HFFc6 (cell line): ENCODE data around the gene MRTFB. TPM values are rescaled to one million over a fixed set of nuclear protein-coding genes. Genes with fewer than 3 reads are reported as not detected.

Experiments used
- DNase-seq: peaks from one replicate; pipeline ENCODE4 v3.0.0-alpha.2; 2018
- H3K27ac Mint-ChIP-seq: 2 replicates; pipeline ENCODE4 v1.8.0; 2020; ENCODE audit warnings: mild to moderate bottlenecking, mixed read lengths
- H3K27me3 Mint-ChIP-seq: 2 replicates; pipeline ENCODE4 v1.8.0; 2021; ENCODE audit warnings: mild to moderate bottlenecking, moderate library complexity, mixed read lengths; ENCODE audit not compliant: insufficient read depth
- H3K36me3 Mint-ChIP-seq: 2 replicates; pipeline ENCODE4 v1.8.0; 2021; ENCODE audit warnings: low read depth, mixed read lengths
- H3K4me1 Mint-ChIP-seq: 2 replicates; pipeline ENCODE4 v1.8.0; 2020; ENCODE audit warnings: low read depth, mixed read lengths
- H3K4me3 Mint-ChIP-seq: 2 replicates; pipeline ENCODE4 v1.8.0; 2020; ENCODE audit warnings: mild to moderate bottlenecking, moderate library complexity, mixed read lengths
- H3K9me3 Mint-ChIP-seq: 2 replicates; pipeline ENCODE4 v1.8.0; 2020; ENCODE audit warnings: mild to moderate bottlenecking, mixed read lengths
- CTCF ChIP-seq: fragments of 200-600 bp; sonication (generic); IDR thresholded peaks from 2 replicates; pipeline ENCODE4 v1.5.0; 2021; ENCODE audit warnings: antibody characterized with exemption, mild to moderate bottlenecking
- total RNA-seq, 6 experiments: library from RNA; stranded (reverse); fragmentation: NEBNext Ultra II Directional; extraction: Animal tissue kit (Norgen Biotek cat#: 25700); gene quantifications; 2 replicates in 1 of 6; 3 replicates in 5 of 6; pipeline ENCODE4 v1.2.3, GENCODE V29; 2021

Gene MRTFB
- total RNA-seq, 6 experiments from 2014 or later: 10.3 to 16.9 (median 14.0) TPM

GRCh38 chr16:14131774-14132695 is 60.9 kb downstream of the MRTFB start:
- Mint-ChIP-seq H3K4me3 (no peak overlapping the region), H3K27me3 (peaks cover 2% of the 10 kb centered on the region; the same call in 1 of the 2 replicates), H3K9me3 (no peaks in the 10 kb centered on the region), H3K27ac (no peak overlapping the region), H3K4me1 (peaks cover 20% of the 10 kb centered on the region), H3K36me3 (peaks cover 10% of the 10 kb centered on the region)
- DNase-seq: no peak
- no peak for TF ChIP-seq CTCF

- H3K27ac Mint-ChIP-seq: no peak overlapping the region
- TF ChIP-seq CTCF: no peak
- H3K9me3 Mint-ChIP-seq: no peaks in the 10 kb centered on the region
- peak; percentile 4 for DNase-seq
- peaks cover 20% of the 10 kb centered on the region for H3K4me1 Mint-ChIP-seq
- peaks cover 2% of the 10 kb centered on the region; the same call in 1 of the 2 replicates for H3K27me3 Mint-ChIP-seq
- H3K4me3 Mint-ChIP-seq: no peak overlapping the region
- peaks cover 10% of the 10 kb centered on the region for H3K36me3 Mint-ChIP-seq
These were observed 61.6 kb downstream of the MRTFB start for GRCh38 chr16:14132696-14133048.

GRCh38 chr16:14133907-14134306 is 62.8 kb downstream of the MRTFB start:
- Mint-ChIP-seq H3K4me1 (peaks cover 20% of the 10 kb centered on the region), H3K27ac (no peak overlapping the region), H3K27me3 (peaks cover 2% of the 10 kb centered on the region; the same call in 1 of the 2 replicates), H3K9me3 (no peaks in the 10 kb centered on the region), H3K36me3 (peaks cover 15% of the 10 kb centered on the region), H3K4me3 (no peak overlapping the region)
- TF ChIP-seq CTCF: no peak
- no peak for DNase-seq

GRCh38 chr16:14135704-14136103 is 64.6 kb downstream of the MRTFB start:
- Mint-ChIP-seq H3K36me3 (peaks cover 19% of the 10 kb centered on the region), H3K27me3 (peaks cover 2% of the 10 kb centered on the region; the same call in 1 of the 2 replicates), H3K4me1 (peaks cover 20% of the 10 kb centered on the region), H3K9me3 (no peaks in the 10 kb centered on the region), H3K4me3 (no peak overlapping the region), H3K27ac (no peak overlapping the region)
- no peak for TF ChIP-seq CTCF
- no peak for DNase-seq

GRCh38 chr16:14139872-14140271 is 68.8 kb downstream of the MRTFB start:
- Mint-ChIP-seq H3K9me3 (no peaks in the 10 kb centered on the region), H3K27ac (no peak overlapping the region), H3K36me3 (peaks cover 15% of the 10 kb centered on the region), H3K4me3 (no peak overlapping the region), H3K4me1 (no peaks in the 10 kb centered on the region), H3K27me3 (peaks cover 1% of the 10 kb centered on the region; the same call in 1 of the 2 replicates)
- DNase-seq: no peak
- TF ChIP-seq CTCF: no peak
